Activated naive CD4-positive, alpha-beta T cell (primary cell): ENCODE data around the gene PAPSS1.
"Not testable (repeated sequence)": the region's sequence is repeated elsewhere in the genome, so short reads cannot be mapped to it uniquely, and the experiment has no call there.

Experiments
- DNase-seq, 4 experiments: peaks; one replicate each; lab custom pipeline; 2025; lab: John Stamatoyannopoulos, UW

The PAPSS1 gene

GRCh38 chr4:107726131-107726925 lies 6.3 kb upstream of the PAPSS1 start:
- not testable (repeated sequence) for DNase-seq

- DNase-seq, result no peak
These were observed 5.3 kb upstream of the PAPSS1 start for GRCh38 chr4:107725281-107725859.

GRCh38 chr4:107723331-107723730 lies 3.3 kb upstream of the PAPSS1 start:
- DNase-seq, result not testable (repeated sequence)

GRCh38 chr4:107721436-107722100 lies 1.5 kb upstream of the PAPSS1 start:
- DNase-seq, result peak; percentile 2 to 22 (median 14)

GRCh38 chr4:107719207-107719921 lies 670 bp downstream of the PAPSS1 start:
- DNase-seq, result peak in 1 of 4 experiments; percentile 39

- DNase-seq, result no peak
These were observed 1.6 kb downstream of the PAPSS1 start for GRCh38 chr4:107718351-107718965.

- DNase-seq, result no peak
These were observed 5.8 kb downstream of the PAPSS1 start for GRCh38 chr4:107714256-107714655.

GRCh38 chr4:107712236-107712635 lies 7.8 kb downstream of the PAPSS1 start:
- DNase-seq, result no peak

GRCh38 chr4:107711831-107712230 lies 8.2 kb downstream of the PAPSS1 start:
- DNase-seq, result no peak

GRCh38 chr4:107710493-107711459 lies 9.3 kb downstream of the PAPSS1 start:
- DNase-seq, result no peak

- DNase-seq, result no peak
These were observed 10.1 kb downstream of the PAPSS1 start for GRCh38 chr4:107709916-107710315.

GRCh38 chr4:107708225-107708624 lies 11.8 kb downstream of the PAPSS1 start:
- no peak for DNase-seq

- DNase-seq, result no peak
These were observed 14.1 kb downstream of the PAPSS1 start for GRCh38 chr4:107705742-107706556.

- no peak for DNase-seq
These were observed 18.5 kb downstream of the PAPSS1 start for GRCh38 chr4:107701565-107701964.

GRCh38 chr4:107699466-107700206 lies 20.4 kb downstream of the PAPSS1 start:
- no peak for DNase-seq

- not testable (repeated sequence) for DNase-seq
These were observed 23.8 kb downstream of the PAPSS1 start for GRCh38 chr4:107696187-107696586.

GRCh38 chr4:107693132-107693531 lies 26.9 kb downstream of the PAPSS1 start:
- no peak for DNase-seq

GRCh38 chr4:107692202-107692601 lies 27.8 kb downstream of the PAPSS1 start:
- no peak for DNase-seq

- DNase-seq, result no peak
These were observed 28.7 kb downstream of the PAPSS1 start for GRCh38 chr4:107691378-107691777.
